GM12878 (cell line): Measurements from ENCODE around the gene KCND3. TPM values are rescaled to one million over a fixed set of nuclear protein-coding genes. Genes with fewer than 3 reads are reported as not detected.

Source experiments
- ATAC-seq: fragments of 200-7000 bp; cut with Tn5 transposase; 3 replicates; pipeline ENCODE4 v1.9.1; 2020; ENCODE audit warnings: mild to moderate bottlenecking, moderate library complexity
- BruUV-seq: library from RNA; stranded (reverse); fragments of 400-500 nt; replicated peaks from 2 replicates; lab custom pipeline; 2021; lab: Mats Ljungman, UMichigan
- CTCF ChIA-PET: fragments of 300-600 bp; sonication (Branson Sonifier 250); formaldehyde crosslinking; extraction: SDS; loops from one replicate; lab custom pipeline; 2021; ENCODE audit warnings: inconsistent platforms; lab: Yijun Ruan, JAX
- POLR2A ChIA-PET: fragments of 350-600 bp; formaldehyde crosslinking; extraction: SDS; loops from one replicate; lab custom pipeline; 2021; ENCODE audit warnings: inconsistent platforms; lab: Charles Lee
- RAD21 ChIA-PET: fragments of 300-600 bp; sonication (Branson Sonifier 250); formaldehyde crosslinking; loops from one replicate; lab custom pipeline; 2023; ENCODE audit warnings: antibody characterized with exemption; ENCODE audit not compliant: unreplicated experiment; lab: Charles Lee
- SMC1A ChIA-PET: fragments of 300-600 bp; sonication (Branson Sonifier 250); formaldehyde crosslinking; loops from one replicate; lab custom pipeline; 2023; ENCODE audit not compliant: unreplicated experiment, uncharacterized antibody; lab: Charles Lee
- DNase-seq: peaks from one replicate; pipeline ENCODE4 v3.0.0-alpha.2; 2011; ENCODE audit warnings: low read depth, low spot score
- FAIRE-seq: peaks from 3 replicates; lab custom pipeline; 2011; peaks lifted over from hg19 to GRCh38; lab: Jason Lieb, UNC
- H2AFZ ChIP-seq: 2 replicates; pipeline ENCODE4 v1.6.0; 2011; ENCODE audit warnings: low read depth, low read length, control low read depth; ENCODE audit not compliant: control insufficient read depth
- H3K27ac ChIP-seq: 2 replicates; pipeline ENCODE4 v1.5.1; 2011; ENCODE audit warnings: control low read depth; ENCODE audit not compliant: control insufficient read depth, insufficient read depth
- H3K27me3 ChIP-seq, 2 experiments: replicated peaks in 1 of 2; 2 replicates each; pipeline versions ENCODE4 v1.6.0 to v1.6.1; 2011; ENCODE audit warnings: low read length in 1 of 2; ENCODE audit not compliant: control insufficient read depth in 2 of 2, insufficient read depth in 2 of 2
- H3K36me3 ChIP-seq, 2 experiments: 2 replicates each; pipeline ENCODE4 v1.5.1; 2011; ENCODE audit warnings: low read length in 1 of 2; ENCODE audit not compliant: control insufficient read depth in 2 of 2, insufficient read depth in 2 of 2
- H3K4me1 ChIP-seq: 2 replicates; pipeline ENCODE4 v1.6.1; 2011; ENCODE audit warnings: mild to moderate bottlenecking, low read length, moderate library complexity, mixed read lengths; ENCODE audit not compliant: control insufficient read depth, insufficient read depth
- H3K4me2 ChIP-seq: 2 replicates; pipeline ENCODE4 v1.6.0; 2011; ENCODE audit warnings: control low read depth; ENCODE audit not compliant: control insufficient read depth, insufficient read depth
- H3K4me3 ChIP-seq: fragments of 200-600 bp; sonication (generic); 2 replicates; pipeline ENCODE4 v1.5.1; 2016
- H3K79me2 ChIP-seq: 2 replicates; pipeline ENCODE4 v1.6.0; 2011; ENCODE audit warnings: low read length; ENCODE audit not compliant: control insufficient read depth, insufficient read depth
- H3K9ac ChIP-seq: 2 replicates; pipeline ENCODE4 v1.8.0; 2011; ENCODE audit warnings: low read length, control low read depth, mixed read lengths; ENCODE audit not compliant: control insufficient read depth, insufficient read depth
- H3K9me3 ChIP-seq: replicated peaks from 3 replicates; pipeline ENCODE4 v1.5.1; 2011; ENCODE audit warnings: mild to moderate bottlenecking, low read length; ENCODE audit not compliant: control insufficient read depth, insufficient read depth
- H4K20me1 ChIP-seq: 2 replicates; pipeline ENCODE4 v1.6.0; 2011; ENCODE audit not compliant: control insufficient read depth, insufficient read depth
- CEBPB ChIP-seq, 2 experiments: fragments of 150-350 bp in 1 of 2; IDR thresholded peaks; 2 replicates each; pipeline ENCODE4 v1.6.1; 2012 to 2014; ENCODE audit warnings: low read depth in 2 of 2, low read length in 2 of 2, borderline replicate concordance in 1 of 2, inconsistent platforms in 1 of 2
- FOXK2 ChIP-seq: fragments of 450-650 bp; IDR thresholded peaks from 2 replicates; pipeline ENCODE4 v1.6.1; 2017; ENCODE audit warnings: mild to moderate bottlenecking, moderate library complexity
- NFYB ChIP-seq: IDR thresholded peaks from 2 replicates; pipeline ENCODE4 v1.6.1; 2011; ENCODE audit warnings: low read depth, mild to moderate bottlenecking, low read length, improper control_type of control experiment, moderate library complexity; ENCODE audit not compliant: insufficient read depth
- ZBED1 ChIP-seq: IDR thresholded peaks from 2 replicates; pipeline ENCODE4 v1.6.1; 2016; ENCODE audit warnings: borderline replicate concordance
- ZZZ3 ChIP-seq: IDR thresholded peaks from 2 replicates; pipeline ENCODE4 v1.6.1; 2011; ENCODE audit warnings: low read depth; ENCODE audit not compliant: control insufficient read depth, insufficient read length
- WGBS: methylation state at CpG from one replicate; pipeline ENCODE4 v1.1.6; 2016; ENCODE audit warnings: low lambda C conversion rate; ENCODE audit not compliant: insufficient replicate concordance, insufficient coverage; ENCODE audit errors: missing lambda C conversion rate; 5-methylcytosine and 5-hydroxymethylcytosine counted together
- in situ Hi-C: fragments of 300-500 bp; cut with MboI; formaldehyde crosslinking; loops from 9 replicates; pipeline ENCODE4 v1.14.3; 2018; ENCODE audit warnings: mixed read lengths
- intact Hi-C: fragments of 100-400 bp; cut with micrococcal nuclease; formaldehyde crosslinking; loops from one replicate; pipeline ENCODE4 v1.14.2; 2022; ENCODE audit not compliant: unreplicated experiment
- polyA plus RNA-seq, 11 experiments: library from polyadenylated mRNA; depleted of rRNA in 4 of 11; unstranded in 6 of 11; stranded (reverse) in 5 of 11; fragments of >200 nt; fragmentation: Nextera tagmentation in 4 of 11; fragmentation: Illumina TruSeq in 1 of 11; extraction: Ambion mirVana in 4 of 11; extraction: Trizol in 1 of 11; gene quantifications; 1 replicate in 1 of 11; 2 replicates in 10 of 11; pipeline versions ENCODE4 v1.2.1 to v1.2.3, GENCODE V29; 2011 to 2016; ENCODE audit warnings: inconsistent platforms in 2 of 11, missing spikeins in 2 of 11, low read depth in 1 of 11
- total RNA-seq, 4 experiments: library from RNA; depleted of rRNA in 3 of 4; stranded (reverse); fragments of >200 nt in 3 of 4; fragmentation: Illumina TruSeq in 1 of 4; extraction: Trizol in 1 of 4; gene quantifications; 2 replicates each; pipeline versions ENCODE4 v1.2.1 to v1.2.3, GENCODE V29; 2013 to 2021
- TF ChIP-seq, protein P1 (sequence below): fragments of 450-650 bp; IDR thresholded peaks from 2 replicates; pipeline ENCODE4 v1.6.1; 2017; ENCODE audit warnings: mild to moderate bottlenecking

The KCND3 gene
- total and polyA plus RNA-seq, 10 of the 15 experiments (the other 5 are each of a cell fraction or from before 2014, with no cell fraction given), result 0.02 TPM; not detected in 9

DNA sequence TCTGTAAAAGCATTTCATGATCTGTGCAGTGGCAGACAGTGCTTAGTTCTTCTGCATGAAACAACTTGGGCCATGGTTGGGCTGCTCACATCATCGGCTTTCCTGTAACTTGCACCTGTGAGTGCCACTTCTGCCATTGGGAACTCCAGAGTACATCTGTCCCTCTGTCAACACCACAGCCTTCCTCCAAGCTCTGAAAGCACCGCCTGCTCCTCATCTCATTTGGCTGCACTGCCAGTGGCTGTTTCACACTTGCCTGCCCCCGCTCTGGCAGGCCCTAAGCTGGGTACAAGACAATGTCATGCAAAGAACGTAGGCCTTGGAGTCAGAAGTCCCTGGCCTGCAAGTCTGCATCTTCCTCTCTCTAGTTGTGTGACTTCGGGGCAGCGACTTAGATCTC, 187.4 kb downstream of the KCND3 start:
- in situ Hi-C loops (no loop called here), intact Hi-C loops (no loop called here)
- Histone ChIP-seq H3K27me3 (peaks cover 0 to 6% of the 10 kb centered on the region in 2 experiments; a peak in 3 of 4 replicates), H3K27ac (no peak overlapping the region), H2AFZ (no peak overlapping the region), H3K9ac (no peak overlapping the region), H4K20me1 (no peaks in the 10 kb centered on the region), H3K4me1 (no peaks in the 10 kb centered on the region), H3K36me3 (no peaks in the 10 kb centered on the region), H3K79me2 (no peaks in the 10 kb centered on the region), H3K4me2 (no peak overlapping the region), H3K9me3 (no peaks in the 10 kb centered on the region), H3K4me3 (no peak overlapping the region)
- DNase-seq (no peak), ATAC-seq (no peak), FAIRE-seq (no peak)
- RAD21 ChIA-PET, result no interaction called here
- TF ChIP-seq ZZZ3 (no peak), ZBED1 (no peak), NFYB (no peak), FOXK2 (no peak), CEBPB (IDR thresholded peaks at IDR 0.05; ENCODE audit: borderline replicate concordance in 1 of 2, low read depth in 2 of 2, low read length in 2 of 2) (no peak)
- TF ChIP-seq, protein P1, sequence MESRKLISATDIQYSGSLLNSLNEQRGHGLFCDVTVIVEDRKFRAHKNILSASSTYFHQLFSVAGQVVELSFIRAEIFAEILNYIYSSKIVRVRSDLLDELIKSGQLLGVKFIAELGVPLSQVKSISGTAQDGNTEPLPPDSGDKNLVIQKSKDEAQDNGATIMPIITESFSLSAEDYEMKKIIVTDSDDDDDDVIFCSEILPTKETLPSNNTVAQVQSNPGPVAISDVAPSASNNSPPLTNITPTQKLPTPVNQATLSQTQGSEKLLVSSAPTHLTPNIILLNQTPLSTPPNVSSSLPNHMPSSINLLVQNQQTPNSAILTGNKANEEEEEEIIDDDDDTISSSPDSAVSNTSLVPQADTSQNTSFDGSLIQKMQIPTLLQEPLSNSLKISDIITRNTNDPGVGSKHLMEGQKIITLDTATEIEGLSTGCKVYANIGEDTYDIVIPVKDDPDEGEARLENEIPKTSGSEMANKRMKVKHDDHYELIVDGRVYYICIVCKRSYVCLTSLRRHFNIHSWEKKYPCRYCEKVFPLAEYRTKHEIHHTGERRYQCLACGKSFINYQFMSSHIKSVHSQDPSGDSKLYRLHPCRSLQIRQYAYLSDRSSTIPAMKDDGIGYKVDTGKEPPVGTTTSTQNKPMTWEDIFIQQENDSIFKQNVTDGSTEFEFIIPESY, result no peak
- POLR2A ChIA-PET, result no interaction called here
- CTCF ChIA-PET, result no interaction called here
- no TSS peak for BruUV-seq
- SMC1A ChIA-PET, result no interaction called here
- 37% methylated on average over 6 of the region's 6 CpGs for WGBS
